Activated effector memory CD4-positive, alpha-beta T cell treated with anti-CD3 and anti-CD28 coated beads, Interleukin-2, amount 50 U/mL, for 16 hours (primary cell): ENCODE data around the gene IL1RL1.

Source experiments
- DNase-seq: peaks from one replicate; pipeline ENCODE4 v3.0.0-alpha.2; 2020

Gene IL1RL1

GRCh38 chr2:102337012-102337411, 25.6 kb downstream of the IL1RL1 start:
- DNase-seq: no peak

- no peak for DNase-seq
Observed at GRCh38 chr2:102337481-102338386, 26.4 kb downstream of the IL1RL1 start.

- no peak for DNase-seq
Observed at GRCh38 chr2:102340778-102341177, 29.4 kb downstream of the IL1RL1 start.

- no peak for DNase-seq
Observed at GRCh38 chr2:102342888-102343287, 31.5 kb downstream of the IL1RL1 start.

- DNase-seq: no peak
Observed at GRCh38 chr2:102344397-102344796, 33.0 kb downstream of the IL1RL1 start.

GRCh38 chr2:102345329-102345920, 34.1 kb downstream of the IL1RL1 start:
- DNase-seq: no peak

- no peak for DNase-seq
Observed at GRCh38 chr2:102346381-102347130, 35.2 kb downstream of the IL1RL1 start.

- no peak for DNase-seq
Observed at GRCh38 chr2:102350137-102350793, 38.9 kb downstream of the IL1RL1 start.

- peak; percentile 89 for DNase-seq
Observed at GRCh38 chr2:102355526-102356380, 44.4 kb downstream of the IL1RL1 start, which contains the start of gene IL18R1. Gene IL18R1, plus strand, starts transcription at chr2:102355796. Its CDS starts 6,865 bp downstream, at chr2:102362661.

- no peak for DNase-seq
Observed at GRCh38 chr2:102356381-102356712, 45.0 kb downstream of the IL1RL1 start.

GRCh38 chr2:102356741-102357140, 45.4 kb downstream of the IL1RL1 start:
- DNase-seq: no peak

- DNase-seq: no peak
Observed at GRCh38 chr2:102357937-102358336, 46.6 kb downstream of the IL1RL1 start.

GRCh38 chr2:102358496-102358895, 47.1 kb downstream of the IL1RL1 start:
- peak; percentile 68 for DNase-seq

GRCh38 chr2:102359527-102359926, 48.2 kb downstream of the IL1RL1 start:
- DNase-seq: no peak

- DNase-seq: no peak
Observed at GRCh38 chr2:102361632-102362241, 50.4 kb downstream of the IL1RL1 start.

GRCh38 chr2:102365763-102366162, 54.4 kb downstream of the IL1RL1 start:
- DNase-seq: no peak

- no peak for DNase-seq
Observed at GRCh38 chr2:102366406-102367112, 55.2 kb downstream of the IL1RL1 start.

GRCh38 chr2:102367331-102367971, 56.1 kb downstream of the IL1RL1 start:
- peak; percentile 68 for DNase-seq

- peak; percentile 72 for DNase-seq
Observed at GRCh38 chr2:102368461-102369109, 57.2 kb downstream of the IL1RL1 start.

GRCh38 chr2:102369866-102370265, 58.5 kb downstream of the IL1RL1 start:
- no peak for DNase-seq
